GM18861 (cell line): ENCODE data around the gene KLF16.
"Not testable (repeated sequence)": the region's sequence is repeated elsewhere in the genome, so short reads cannot be mapped to it uniquely, and the experiment has no call there.

Experiments
- ATAC-seq: cut with Tn5 transposase; IDR thresholded peaks from one replicate; pipeline ENCODE4 v1.9.1; 2021; ENCODE audit not compliant: unreplicated experiment

Gene KLF16

DNA sequence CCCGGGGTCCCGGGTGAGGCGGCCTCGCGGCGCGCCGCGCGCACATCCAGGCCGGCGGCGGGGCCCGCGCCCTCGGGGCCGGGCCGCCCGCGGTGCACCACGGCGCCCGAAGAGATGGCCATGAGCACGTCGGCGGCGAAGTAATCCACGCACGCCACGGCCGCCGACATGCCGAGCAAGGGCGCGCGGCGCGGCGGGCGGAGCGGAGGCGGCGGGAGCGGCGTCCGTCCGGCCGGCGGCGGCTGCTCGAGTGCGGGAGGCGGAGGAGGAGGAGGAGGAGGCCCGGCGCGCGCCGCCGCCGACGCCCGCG lies at the start of gene KLF16:
Gene KLF16, minus strand, starts transcription at position 252 of the 310 bp plus-strand sequence. Its CDS starts 82 bp downstream, at position 170.
- no peak for ATAC-seq

DNA sequence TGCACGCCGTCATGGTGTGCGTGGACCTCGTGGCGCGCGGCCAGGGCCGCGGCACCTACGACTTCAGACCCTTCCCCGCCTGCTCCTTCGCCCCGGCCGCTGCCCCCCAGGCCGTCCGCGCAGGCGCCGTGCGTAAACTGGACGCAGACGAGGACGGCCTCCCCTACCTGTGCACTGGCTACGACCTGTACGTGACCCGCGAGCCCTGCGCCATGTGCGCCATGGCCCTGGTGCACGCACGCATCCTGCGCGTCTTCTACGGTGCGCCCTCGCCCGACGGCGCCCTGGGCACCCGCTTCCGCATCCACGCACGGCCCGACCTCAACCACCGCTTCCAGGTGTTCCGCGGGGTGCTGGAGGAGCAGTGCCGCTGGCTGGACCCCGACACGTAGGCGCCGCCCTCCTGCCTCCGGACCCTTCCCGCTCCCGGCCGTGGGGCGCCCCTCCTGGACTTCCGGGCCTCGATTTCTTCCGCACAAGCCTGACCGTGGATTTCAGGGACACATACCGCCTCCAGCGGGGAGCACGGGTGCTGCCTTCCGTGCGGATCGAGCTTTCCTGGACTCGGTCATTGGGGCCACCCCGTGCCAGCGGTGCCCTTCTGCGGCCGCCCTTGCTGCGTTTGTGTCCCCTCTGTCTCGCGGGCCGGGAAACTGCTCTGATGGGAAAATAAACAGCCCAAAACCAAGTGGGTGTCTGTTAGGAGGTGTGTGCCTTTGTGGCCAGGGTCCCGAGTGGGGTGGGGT lies 49.6 kb upstream of the KLF16 start:
- ATAC-seq: no peak

DNA sequence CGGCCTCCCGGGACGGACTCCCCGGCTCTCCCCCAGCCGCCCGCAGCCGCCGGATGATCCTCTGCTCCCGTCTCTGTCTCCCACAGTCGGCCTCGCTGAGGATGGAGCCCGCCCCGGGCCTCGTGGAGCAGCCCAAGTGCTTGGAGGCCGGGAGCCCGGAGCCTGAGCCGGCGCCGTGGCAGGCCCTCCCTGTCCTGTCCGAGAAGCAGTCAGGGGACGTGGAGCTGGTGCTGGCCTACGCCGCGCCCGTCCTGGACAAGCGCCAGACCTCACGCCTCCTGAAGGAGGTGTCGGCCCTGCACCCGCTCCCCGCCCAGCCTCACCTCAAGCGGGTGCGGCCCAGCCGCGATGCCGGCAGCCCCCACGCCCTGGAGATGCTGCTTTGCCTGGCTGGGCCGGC lies 48.6 kb upstream of the KLF16 start:
- no peak for ATAC-seq

DNA sequence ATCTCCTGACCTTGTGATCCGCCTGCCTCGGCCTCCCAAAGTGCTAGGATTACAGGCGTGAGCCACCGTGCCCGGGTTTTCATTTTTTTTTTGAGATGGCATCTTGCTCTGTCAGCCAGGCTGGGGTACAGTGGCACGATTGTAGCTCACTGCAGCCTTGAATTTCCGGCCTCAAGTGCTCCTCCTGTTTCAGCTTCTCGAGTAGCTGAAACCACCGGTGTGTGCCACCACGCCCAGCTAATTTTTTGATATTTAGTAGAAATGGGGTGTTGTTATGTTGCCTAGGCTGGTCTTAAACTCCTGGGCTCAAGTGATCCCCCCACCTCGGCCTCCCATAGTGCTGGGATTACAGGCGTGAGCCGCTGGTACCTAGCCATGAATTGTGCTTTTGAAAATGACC lies 47.7 kb upstream of the KLF16 start:
- no peak for ATAC-seq

DNA sequence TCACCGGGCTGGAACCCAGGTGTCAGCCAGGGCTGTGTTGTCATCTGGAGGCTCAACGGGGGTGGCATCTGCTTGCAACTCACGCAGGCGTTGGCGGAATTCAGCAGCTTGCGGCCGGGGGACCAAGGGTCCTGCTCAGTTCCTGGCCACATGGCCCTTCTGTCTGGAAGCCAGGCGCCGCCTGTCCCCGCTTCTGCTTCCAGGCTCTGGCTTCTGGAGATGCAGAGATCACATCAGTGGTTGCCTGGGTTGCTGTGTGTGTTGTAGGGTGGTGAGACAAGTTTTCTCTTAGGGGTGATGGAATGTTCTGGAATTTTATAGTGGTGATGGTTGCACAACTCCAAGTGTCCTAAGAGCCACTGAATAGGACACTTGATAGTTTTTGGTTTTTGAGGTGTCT lies 46.8 kb upstream of the KLF16 start:
- no peak for ATAC-seq

DNA sequence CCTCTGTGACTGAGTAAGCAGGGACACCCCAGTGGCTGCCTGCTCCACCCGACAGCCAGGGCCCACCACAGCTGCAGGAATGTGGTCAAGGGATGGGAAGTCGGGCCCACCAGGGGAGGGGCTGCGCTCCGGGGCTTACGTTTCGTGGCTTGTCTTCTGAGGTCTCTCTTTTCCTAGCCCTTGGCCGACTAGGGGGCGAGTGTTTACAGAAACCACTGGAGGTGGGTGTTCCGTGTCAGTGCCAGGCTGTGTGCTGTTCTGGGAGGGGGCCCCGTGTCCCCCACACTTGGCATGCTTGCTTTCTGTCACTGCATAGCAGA lies 46.3 kb upstream of the KLF16 start:
- no peak for ATAC-seq

DNA sequence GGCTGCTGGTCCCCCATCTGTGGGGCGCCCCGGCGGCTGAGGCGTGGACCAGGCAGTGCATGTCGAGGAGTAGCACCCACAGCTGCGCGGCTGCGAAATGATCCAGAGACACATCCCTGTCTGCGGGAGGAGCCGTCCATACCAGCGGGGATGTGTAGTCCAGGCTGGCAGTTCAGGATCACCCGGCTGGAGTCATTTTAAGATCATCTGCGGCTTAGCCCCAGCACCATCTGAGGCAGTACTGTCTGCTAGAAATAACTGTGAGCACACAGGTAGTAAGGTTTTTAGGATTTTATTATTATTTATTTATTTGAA lies 44.9 kb upstream of the KLF16 start:
- ATAC-seq: no peak

DNA sequence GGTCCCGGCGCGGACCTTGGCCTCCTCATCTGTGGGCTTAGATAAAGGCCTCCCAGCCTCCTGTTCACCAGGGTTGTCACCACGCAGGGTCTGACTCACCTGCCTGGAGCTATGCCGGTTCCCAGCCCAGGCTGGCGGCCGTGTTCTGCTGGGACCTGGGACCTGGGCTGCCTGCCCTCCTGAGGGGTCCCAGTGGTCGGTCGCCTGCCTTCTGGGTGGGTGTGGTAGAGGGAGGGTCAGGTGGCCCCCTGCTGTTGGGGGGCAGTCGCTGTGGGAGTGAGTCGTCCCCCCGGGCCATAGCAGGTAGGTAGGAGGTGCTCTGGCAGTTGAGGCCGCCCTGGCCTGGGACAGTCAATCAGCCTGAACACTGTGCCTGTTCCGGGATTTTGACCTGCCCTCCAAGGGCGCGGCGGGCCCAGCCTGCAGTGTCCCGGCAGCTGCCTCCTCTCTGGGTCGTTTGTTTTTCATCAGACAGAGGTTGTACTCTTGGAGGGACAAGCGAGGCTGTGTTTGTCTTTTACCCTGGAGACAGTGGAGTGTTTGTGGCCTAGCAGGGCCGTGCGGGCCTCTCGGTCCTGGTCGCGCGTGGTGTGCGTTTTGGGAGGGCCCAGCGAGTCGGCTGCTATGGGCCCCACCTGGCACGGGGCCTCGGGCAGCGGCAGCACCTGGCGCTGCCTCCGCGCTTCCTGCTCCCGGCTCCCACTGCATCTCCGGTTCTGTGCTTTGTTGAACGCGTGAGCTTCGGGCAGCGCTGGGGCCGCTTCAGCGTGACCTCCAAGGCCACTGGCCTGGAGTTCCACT lies 44.4 kb upstream of the KLF16 start:
- no peak for ATAC-seq

DNA sequence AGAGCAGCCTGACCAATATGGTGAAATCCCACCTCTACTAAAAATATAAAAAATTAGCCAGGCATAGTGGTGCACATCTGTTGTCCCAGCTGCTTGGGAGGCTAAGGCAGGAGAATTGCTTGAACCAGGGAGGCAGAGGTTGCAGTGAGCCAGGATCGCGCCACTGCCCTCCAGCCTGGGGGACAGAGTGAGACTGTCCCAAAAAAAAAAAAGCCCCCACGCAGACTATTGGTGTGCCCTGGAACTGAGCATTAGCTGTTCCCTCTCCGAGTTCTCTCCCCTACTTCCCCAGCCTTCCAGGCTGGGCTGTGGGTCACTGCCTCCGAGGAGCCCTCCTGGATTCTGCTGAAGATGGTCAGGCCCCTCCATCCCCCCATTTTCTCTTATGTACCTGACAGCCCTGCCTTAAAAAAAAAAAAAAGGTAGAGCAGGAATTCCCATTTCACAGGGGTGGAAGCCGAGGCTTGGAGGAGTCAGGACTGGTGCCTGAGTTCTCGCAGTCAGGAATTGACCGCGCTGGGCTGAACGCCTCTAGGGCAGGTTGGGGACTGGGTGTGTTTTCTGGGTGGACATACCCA lies 43.7 kb upstream of the KLF16 start:
- ATAC-seq: no peak

DNA sequence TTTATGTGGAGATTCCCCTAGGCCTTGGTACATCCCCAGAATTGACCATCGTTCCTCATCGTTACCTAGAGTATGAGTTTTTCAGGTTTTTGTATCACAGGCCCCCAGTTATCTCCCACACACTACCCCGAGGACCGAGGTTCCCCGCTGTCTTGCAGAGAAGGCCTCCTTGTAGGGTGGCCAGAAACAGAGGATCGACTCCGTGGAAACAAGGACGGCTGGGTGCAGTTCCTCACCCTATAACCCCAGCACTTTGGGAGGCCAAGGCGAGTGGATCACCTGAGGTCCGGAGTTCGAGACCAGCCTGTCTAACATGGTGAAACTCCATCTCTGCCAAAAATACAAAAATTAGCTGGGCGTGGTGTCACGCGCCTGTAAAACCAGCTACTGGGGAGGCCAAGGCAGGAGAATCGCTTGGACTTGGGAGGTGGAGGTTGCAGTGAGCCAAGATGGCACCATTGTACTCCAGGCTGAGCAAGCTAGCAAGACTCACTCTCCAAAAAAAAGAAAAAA lies 42.5 kb upstream of the KLF16 start:
- ATAC-seq: no peak

DNA sequence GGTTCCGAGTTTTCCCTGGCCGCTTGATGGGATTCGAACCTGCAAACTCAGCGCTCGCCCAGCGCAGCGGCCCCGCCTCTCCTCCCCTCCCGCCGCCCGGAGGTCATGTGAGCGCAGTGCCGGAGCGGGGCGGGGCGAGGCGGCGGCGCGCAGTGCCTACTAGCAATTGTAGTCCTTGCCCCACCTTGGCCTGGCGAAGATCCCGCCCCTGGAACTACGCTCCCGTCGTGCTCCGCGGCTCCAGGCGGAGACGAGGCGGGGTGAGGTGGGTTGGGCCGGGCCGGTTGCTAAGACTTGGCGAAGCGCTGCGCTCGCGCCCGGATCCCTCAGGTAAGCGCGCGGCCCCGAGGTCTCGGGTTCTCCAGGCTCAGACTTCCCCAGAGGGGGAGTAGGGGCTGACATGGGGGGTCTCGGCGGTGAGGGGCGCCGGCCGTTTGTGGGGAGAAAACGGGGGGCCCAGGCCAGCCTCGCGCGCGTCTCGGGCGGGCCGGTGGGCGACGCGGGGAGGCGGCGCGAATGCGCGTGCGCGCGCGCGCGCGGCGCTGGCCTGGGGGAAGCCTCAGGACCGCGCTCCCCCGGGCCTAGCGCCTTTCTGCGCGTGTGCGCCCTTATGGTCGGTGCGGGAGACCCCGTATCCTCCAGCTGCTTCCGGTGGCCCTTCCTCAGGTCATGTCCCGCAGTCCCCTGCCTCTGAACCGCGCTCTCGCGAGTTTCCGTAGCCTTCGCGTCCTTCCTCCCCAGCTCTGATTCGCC lies 41.9 kb upstream of the KLF16 start, which contains the start of the genes ADAT3 and SCAMP4:
Gene ADAT3, plus strand, starts transcription at position 290 of the 753 bp plus-strand sequence. CDS start 6,649 bp downstream, outside the sequence.
Gene SCAMP4, plus strand, starts transcription at position 290 of the 753 bp plus-strand sequence. CDS start 9,621 bp downstream, outside the sequence.
- peak; percentile 65 for ATAC-seq

DNA sequence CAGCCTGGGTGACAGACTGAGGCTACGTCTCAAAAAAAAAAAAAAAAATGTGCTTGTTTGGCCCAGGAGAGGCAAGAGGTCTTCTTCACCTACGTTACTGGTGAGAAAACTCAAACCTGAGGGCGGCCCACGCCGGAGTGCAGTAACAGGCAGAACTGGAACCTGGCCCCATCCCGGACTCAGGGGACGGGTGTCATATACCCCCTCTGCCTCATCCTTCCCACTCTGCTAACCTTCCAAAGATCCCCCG lies 41.4 kb upstream of the KLF16 start:
- no peak for ATAC-seq

DNA sequence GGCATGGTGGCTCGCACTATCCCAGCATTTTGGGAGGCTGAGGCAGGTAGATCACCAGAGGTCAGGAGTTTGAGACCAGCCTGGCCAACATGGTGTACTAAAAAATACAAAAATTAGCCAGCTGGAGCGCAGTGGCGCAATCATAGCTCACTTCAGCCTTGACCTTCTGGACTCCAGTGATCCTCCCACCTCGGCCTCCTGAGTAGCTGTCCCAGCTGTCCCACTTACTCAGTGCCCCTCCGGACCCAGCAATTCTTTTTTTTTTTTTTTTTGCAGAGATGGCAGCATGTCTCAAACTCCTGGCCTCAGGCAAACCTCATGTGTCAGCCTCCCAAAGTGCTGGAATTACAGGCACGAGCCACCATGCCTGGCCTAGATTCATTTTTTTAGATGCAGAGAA lies 39.5 kb upstream of the KLF16 start:
- no peak for ATAC-seq

DNA sequence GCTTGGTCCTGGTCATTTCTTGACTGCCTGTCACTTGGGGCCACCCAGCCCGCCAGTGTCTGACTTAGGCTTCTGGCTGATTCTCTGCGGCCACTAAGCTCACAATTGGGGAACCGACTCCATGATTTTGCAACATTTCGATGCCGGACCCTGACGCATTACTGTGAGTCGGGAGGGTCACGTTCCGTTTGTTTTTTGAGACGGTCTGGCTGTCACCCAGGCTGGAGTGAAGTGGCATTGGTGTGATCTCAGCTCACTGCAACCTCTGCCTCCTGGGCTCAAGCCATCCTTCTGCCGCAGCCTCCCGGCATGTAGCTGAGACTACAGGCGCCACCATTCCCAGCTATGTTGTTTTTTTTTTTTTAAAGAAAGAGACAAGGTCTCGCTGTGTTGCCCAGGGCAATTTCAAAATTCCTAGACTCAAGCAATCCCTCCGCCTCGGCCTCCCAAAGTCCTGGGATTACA lies 38.6 kb upstream of the KLF16 start:
- ATAC-seq: no peak

DNA sequence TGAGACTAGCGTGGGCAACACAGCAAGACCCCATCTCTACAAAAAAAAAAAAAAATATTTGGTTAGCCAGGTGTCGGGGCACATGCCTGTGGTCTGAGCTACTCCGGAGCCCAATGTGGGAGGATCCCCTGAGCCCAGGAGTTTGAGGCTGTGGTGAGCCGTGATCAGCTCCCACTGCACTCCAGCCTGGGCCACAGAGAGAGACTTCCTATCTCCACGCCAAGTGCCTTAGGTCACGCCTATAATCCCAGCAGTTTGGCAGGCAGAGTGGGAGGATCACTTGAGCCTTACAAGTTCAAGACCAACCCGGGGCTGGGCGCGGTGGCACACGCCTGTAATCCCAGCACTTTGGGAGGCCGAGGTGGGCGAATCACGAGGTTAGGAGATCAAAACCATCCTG lies 33.1 kb upstream of the KLF16 start:
- no peak for ATAC-seq

DNA sequence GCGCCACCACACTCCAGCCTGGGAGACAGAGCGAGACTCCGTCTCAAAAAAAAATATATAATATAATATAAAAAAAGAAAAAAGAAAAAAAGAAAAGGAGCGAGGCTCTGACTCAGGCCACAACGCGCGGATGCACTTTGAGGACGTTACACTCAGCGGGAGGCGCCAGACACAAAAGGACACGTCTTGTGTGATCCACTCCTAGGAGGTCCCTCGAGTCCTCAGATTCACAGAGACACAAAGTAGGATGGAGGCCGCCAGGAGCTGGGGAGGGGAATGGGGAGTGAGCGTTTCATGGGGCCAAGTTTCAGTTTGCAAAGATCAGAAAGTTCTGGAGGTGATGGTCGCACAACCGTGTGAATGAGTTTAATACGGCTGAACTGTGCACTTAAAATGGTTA lies 30.4 kb upstream of the KLF16 start:
- ATAC-seq: no peak

DNA sequence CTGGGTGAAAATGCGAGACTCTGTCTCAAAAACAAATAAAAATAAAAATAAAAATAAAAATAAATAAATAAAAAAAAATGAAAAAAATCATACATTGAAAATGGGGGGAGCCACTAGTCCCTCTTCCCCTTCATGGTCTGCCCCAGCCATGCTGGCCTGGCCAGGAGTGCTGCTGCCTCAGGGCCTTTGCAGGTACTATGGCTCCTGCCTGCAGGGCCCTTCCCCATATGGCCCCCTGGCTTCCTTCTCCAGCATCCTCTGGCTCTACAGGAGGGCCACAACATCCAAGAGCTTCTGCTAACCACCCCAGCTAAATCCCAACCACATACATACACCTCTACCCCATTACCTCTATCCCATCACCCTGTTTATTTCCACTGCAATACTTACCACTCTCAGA lies 26.5 kb upstream of the KLF16 start:
- ATAC-seq: no peak

DNA sequence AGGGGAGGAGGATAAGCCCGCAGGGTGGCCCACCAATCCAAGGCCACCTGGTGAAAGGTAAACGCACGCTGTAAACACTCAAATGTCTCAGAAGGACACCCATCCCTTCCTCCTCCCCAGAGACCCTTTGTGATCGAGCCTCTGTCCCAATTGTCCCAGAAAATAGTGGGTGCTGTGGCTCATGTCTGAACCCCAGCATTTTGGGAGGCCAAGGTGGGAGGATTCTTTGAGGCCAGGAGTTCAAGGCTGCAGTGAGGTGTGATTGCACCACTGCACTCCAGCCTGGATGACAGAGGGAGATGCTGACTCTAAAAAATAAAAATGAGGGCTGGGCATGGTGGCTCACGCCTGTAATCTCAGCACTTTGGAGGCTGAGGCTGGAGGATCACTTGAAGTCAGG lies 25.0 kb upstream of the KLF16 start:
- ATAC-seq: no peak

DNA sequence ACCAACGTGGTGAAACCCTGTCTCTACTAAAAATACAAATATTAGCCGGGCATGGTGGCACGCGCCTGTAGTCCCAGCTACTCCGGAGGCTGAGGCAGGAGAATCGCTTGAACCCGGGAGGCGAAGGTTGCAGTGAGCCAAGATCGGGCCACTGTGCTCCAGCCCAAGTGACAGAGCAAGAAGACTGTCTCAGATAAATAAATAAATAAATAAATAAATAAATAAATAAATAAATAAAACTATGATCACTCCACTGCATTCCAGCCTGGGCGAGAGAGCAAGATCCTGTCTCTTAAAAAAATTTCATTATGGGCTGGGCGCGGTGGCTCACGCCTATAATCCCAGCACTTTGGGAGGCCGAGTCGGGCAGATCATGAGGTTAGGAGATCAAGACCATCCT lies 23.0 kb upstream of the KLF16 start:
- ATAC-seq: not testable (repeated sequence)

DNA sequence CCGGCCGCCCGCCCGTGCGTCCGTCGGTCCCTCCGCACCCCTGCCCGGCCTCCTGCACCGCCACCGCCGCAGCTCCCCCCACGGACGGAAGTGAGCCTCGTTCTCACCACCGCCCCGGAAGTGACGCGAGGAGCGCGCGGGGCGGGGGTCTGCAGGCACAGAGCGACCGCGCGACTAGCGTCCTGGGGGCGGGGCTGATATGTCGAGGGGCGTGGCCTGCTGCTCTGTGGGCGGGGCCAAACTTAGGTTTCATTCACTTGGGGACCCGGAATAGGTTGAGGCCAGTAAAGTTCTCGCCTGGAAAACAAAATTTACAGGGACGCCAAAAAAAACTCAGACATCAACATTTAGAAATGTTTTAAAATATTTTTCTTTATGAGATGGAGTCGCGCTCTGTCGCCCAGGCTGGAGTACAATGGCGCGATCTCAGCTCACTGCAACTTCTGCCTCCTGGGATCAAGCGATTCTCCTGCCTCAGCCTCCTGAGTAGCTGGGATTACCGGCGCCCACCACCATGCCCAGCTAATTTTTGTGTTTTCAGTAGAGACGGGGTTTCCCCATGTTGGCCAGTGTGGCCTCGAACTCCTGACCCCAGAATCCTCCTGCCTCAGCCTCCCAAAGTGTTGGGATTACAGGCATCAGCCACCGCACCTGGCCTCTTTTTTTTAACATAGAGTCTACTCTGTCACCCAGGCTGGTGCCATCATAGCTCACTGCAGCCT lies 22.2 kb upstream of the KLF16 start, which contains the start of gene ABHD17A:
Gene ABHD17A, minus strand, starts transcription at position 99 of the 722 bp plus-strand sequence. CDS start 3,930 bp downstream, outside the sequence.
- ATAC-seq: not testable (repeated sequence)
